HG02938 (cell line): ENCODE results near the gene EDNRB.

Experiments
- ATAC-seq: cut with Tn5 transposase; IDR thresholded peaks from one replicate; pipeline ENCODE4 v1.9.1; 2021; ENCODE audit warnings: mild to moderate bottlenecking, moderate library complexity; ENCODE audit not compliant: unreplicated experiment

EDNRB gene

GRCh38 chr13:77898097-77898496 is 20.5 kb downstream of the EDNRB start:
- ATAC-seq: peak; percentile 97

GRCh38 chr13:77896977-77897376 is 21.7 kb downstream of the EDNRB start:
- no peak for ATAC-seq

GRCh38 chr13:77896536-77896935 is 22.1 kb downstream of the EDNRB start:
- no peak for ATAC-seq

GRCh38 chr13:77894743-77895142 is 23.9 kb downstream of the EDNRB start:
- no peak for ATAC-seq

- no peak for ATAC-seq
Observed at GRCh38 chr13:77893066-77893465, 25.6 kb downstream of the EDNRB start.

GRCh38 chr13:77892491-77892890 is 26.1 kb downstream of the EDNRB start:
- ATAC-seq: no peak

GRCh38 chr13:77891486-77891885 is 27.1 kb downstream of the EDNRB start:
- ATAC-seq: no peak

- no peak for ATAC-seq
Observed at GRCh38 chr13:77891041-77891440, 27.6 kb downstream of the EDNRB start.

GRCh38 chr13:77883328-77883727 is 35.3 kb downstream of the EDNRB start:
- no peak for ATAC-seq

GRCh38 chr13:77878190-77878589 is 40.4 kb downstream of the EDNRB start:
- no peak for ATAC-seq

- ATAC-seq: no peak
Observed at GRCh38 chr13:77876176-77876575, 42.5 kb downstream of the EDNRB start.

- no peak for ATAC-seq
Observed at GRCh38 chr13:77874406-77874805, 44.2 kb downstream of the EDNRB start.

GRCh38 chr13:77872995-77873394 is 45.6 kb downstream of the EDNRB start:
- ATAC-seq: no peak

GRCh38 chr13:77871596-77871995 is 47.0 kb downstream of the EDNRB start:
- no peak for ATAC-seq

- no peak for ATAC-seq
Observed at GRCh38 chr13:77868717-77869116, 49.9 kb downstream of the EDNRB start.

GRCh38 chr13:77866971-77867370 is 51.7 kb downstream of the EDNRB start:
- ATAC-seq: no peak

- ATAC-seq: no peak
Observed at GRCh38 chr13:77865622-77866021, 53.0 kb downstream of the EDNRB start.

- no peak for ATAC-seq
Observed at GRCh38 chr13:77863144-77863543, 55.5 kb downstream of the EDNRB start.

- no peak for ATAC-seq
Observed at GRCh38 chr13:77861741-77862140, 56.9 kb downstream of the EDNRB start.

GRCh38 chr13:77860507-77860981 is 58.1 kb downstream of the EDNRB start:
- no peak for ATAC-seq

- ATAC-seq: no peak
Observed at GRCh38 chr13:77859450-77859849, 59.2 kb downstream of the EDNRB start.

- ATAC-seq: no peak
Observed at GRCh38 chr13:77857531-77858209, 61.0 kb downstream of the EDNRB start.

- ATAC-seq: no peak
Observed at GRCh38 chr13:77853703-77854102, 64.9 kb downstream of the EDNRB start.
